Right lobe of liver (tissue), 6 donors: ENCODE measurements around the gene CLEC16A. TPM values are rescaled to one million over a fixed set of nuclear protein-coding genes. Genes with fewer than 3 reads are reported as not detected.

Source experiments
- ATAC-seq, 4 donors: fragments of 200-7000 bp; cut with Tn5 transposase; one replicate each; pipeline ENCODE4 v1.9.1; 2020; ENCODE audit warnings: mild to moderate bottlenecking in 4 of 4, moderate library complexity in 4 of 4
- DNase-seq, 3 donors: peaks; one replicate each; pipeline ENCODE4 v3.0.0-alpha.2; 2020
- H3K27ac ChIP-seq, 3 donors: fragments of 200-600 bp; one replicate each; pipeline ENCODE4 v1.8.0; 2022
- H3K27me3 ChIP-seq, 2 donors: fragments of 200-600 bp; one replicate each; pipeline ENCODE4 v1.8.0; 2022
- H3K36me3 ChIP-seq, 4 donors: fragments of 200-600 bp; sonication (generic) in 1 of 4; one replicate each; pipeline versions ENCODE4 v1.5.1 to v1.8.0; 2017 to 2022; ENCODE audit warnings: control low read depth in 1 of 4
- H3K4me1 ChIP-seq, 4 donors: fragments of 200-600 bp; sonication (generic) in 1 of 4; one replicate each; pipeline versions ENCODE4 v1.5.1 to v1.8.0; 2017 to 2022; ENCODE audit warnings: control low read depth in 1 of 4
- H3K4me3 ChIP-seq, 3 donors: fragments of 200-600 bp; one replicate each; pipeline ENCODE4 v1.8.0; 2022
- H3K9me3 ChIP-seq, 4 donors: fragments of 200-600 bp; sonication (generic) in 1 of 4; one replicate each; pipeline versions ENCODE4 v1.5.1 to v1.8.0; 2017 to 2022; ENCODE audit warnings: control low read depth in 1 of 4
- POLR2A ChIP-seq: fragments of 450-650 bp; IDR thresholded peaks from one replicate; pipeline ENCODE4 v1.6.1; 2017; ENCODE audit warnings: antibody characterized with exemption, mild to moderate bottlenecking
- WGBS: methylation state at CpG from one replicate; pipeline ENCODE4 v1.1.6; 2018; ENCODE audit warnings: low coverage, low lambda C conversion rate; ENCODE audit not compliant: insufficient coverage; ENCODE audit errors: missing lambda C conversion rate; 5-methylcytosine and 5-hydroxymethylcytosine counted together
- intact Hi-C, 2 donors: fragments of 100-400 bp; cut with DNase I; formaldehyde crosslinking; loops; one replicate each; pipeline versions ENCODE4 v1.11.2 to v1.14.1; 2022
- total RNA-seq, 6 experiments: library from RNA; depleted of rRNA in 2 of 6; stranded (reverse); fragments of >200 nt in 2 of 6; fragmentation: NEBNext Ultra II Directional in 3 of 6; extraction: Animal tissue kit (Norgen Biotek cat#: 25700) in 3 of 6; gene quantifications; one replicate each; pipeline versions ENCODE4 v1.1.0 to v1.2.4, GENCODE V29; 2016 to 2023
- TF ChIP-seq, protein P1 (sequence below), 4 donors: fragments of 200-600 bp in 3 of 4; fragments of 450-650 bp in 1 of 4; IDR thresholded peaks; one replicate each; pipeline versions ENCODE4 v1.5.1 to v1.8.0; 2016 to 2022; ENCODE audit warnings: antibody characterized with exemption in 4 of 4, mild to moderate bottlenecking in 2 of 4
- donor health status: DM: no; HTN: yes; CAD: no.
- donor health status: DM: no; HTN: no; CAD: no.
- donor health status: DM: no; HTN: no; CAD: no.
- donor health status: DM: no; HTN: yes; CAD: no.
- donor health status: DM: no; HTN: yes; CAD: no.

The CLEC16A gene
- total RNA-seq, 6 experiments from 2014 or later = 15.2 to 25.9 (median 19.8) TPM

DNA sequence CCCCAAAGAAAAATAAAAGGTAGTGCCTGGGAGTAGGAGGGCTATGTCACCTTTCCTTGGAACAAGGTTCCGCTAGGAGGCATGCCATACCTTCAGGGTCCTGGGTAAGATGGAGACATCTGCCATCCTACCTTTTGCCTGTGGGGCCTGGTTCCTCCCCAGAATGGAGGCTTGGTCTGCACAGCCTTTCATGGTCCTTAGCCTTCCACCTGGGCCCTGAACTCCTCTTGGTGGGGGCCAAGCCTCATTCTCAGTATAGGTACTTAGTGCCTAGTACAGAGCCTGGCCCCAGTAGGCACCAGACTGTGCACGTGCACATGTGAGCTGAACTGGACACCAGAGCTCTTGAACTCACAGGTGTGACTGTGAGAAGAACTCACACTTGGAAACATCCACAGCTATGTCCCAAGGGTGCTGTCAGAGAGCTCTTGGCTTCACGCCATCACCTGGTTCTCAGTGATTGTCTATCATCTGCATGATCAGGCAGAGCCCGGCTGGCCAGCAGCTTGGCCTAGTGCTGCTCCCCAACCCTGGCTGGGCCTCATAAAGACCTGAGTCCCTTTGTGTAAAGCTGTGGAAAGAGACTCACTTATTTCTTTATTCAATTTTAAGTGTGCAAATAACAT, 168.5 kb downstream of the CLEC16A start:
- 70% methylated on average over 2 of the region's 4 CpGs for WGBS
- H3K27ac ChIP-seq = no peak overlapping the region
- no peak for DNase-seq
- intact Hi-C loops = no loop called here
- no peaks in the 10 kb centered on the region for H3K4me1 ChIP-seq
- peak; percentile 23 to 58 (median 38) for ATAC-seq
- H3K4me3 ChIP-seq = no peak overlapping the region
- TF ChIP-seq, protein P1, sequence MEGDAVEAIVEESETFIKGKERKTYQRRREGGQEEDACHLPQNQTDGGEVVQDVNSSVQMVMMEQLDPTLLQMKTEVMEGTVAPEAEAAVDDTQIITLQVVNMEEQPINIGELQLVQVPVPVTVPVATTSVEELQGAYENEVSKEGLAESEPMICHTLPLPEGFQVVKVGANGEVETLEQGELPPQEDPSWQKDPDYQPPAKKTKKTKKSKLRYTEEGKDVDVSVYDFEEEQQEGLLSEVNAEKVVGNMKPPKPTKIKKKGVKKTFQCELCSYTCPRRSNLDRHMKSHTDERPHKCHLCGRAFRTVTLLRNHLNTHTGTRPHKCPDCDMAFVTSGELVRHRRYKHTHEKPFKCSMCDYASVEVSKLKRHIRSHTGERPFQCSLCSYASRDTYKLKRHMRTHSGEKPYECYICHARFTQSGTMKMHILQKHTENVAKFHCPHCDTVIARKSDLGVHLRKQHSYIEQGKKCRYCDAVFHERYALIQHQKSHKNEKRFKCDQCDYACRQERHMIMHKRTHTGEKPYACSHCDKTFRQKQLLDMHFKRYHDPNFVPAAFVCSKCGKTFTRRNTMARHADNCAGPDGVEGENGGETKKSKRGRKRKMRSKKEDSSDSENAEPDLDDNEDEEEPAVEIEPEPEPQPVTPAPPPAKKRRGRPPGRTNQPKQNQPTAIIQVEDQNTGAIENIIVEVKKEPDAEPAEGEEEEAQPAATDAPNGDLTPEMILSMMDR (IDR thresholded peaks at IDR 0.05) = no peak
- no peak for TF ChIP-seq POLR2A
- H3K36me3 ChIP-seq = no peaks in the 10 kb centered on the region
- H3K9me3 ChIP-seq = no peaks in the 10 kb centered on the region
- H3K27me3 ChIP-seq = no peaks in the 10 kb centered on the region

DNA sequence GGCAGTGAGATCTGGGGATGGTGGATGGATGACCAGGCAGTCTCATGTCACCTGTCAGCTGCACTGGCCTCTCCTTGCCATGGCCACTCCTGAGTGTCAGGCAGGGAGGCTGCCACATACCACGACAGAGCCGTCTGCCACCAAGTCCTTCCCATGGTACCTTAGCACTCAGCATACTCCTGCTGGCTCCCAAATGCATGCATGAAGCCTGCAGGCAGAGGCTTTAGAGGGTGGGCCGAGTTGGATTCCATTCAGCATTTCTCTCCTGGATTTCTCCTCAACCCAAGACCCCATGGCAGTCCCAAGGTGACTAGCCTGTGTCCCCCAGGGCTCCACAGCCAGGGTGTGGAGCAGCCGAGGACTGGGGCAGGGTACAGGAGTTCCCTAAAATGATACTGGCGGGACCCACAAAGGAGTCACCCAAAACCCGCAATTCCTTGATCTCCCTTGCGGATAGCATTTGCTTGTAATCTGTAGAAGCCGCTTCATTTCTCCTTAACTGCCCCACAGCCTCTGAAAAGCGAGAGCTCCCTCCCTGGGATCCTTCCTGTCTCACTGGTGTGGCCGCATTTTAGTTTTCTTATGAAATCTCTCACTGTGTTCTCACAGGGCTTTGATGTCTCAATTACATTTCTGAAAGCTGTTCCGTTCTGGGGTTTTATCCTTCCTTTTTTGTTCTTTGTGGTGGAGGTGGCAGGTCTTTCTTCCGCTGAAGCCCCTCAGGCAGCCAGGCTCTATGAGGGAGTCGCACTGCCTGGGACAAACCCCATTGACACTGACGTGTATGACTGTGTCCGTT, 170.2 kb downstream of the CLEC16A start:
- Histone ChIP-seq H3K27ac (no peak overlapping the region), H3K4me1 (no peaks in the 10 kb centered on the region), H3K4me3 (no peak overlapping the region), H3K9me3 (no peaks in the 10 kb centered on the region), H3K36me3 (peaks cover 0 to 3% (median 0%) of the 10 kb centered on the region in 4 donors), H3K27me3 (no peaks in the 10 kb centered on the region)
- intact Hi-C loops = no loop called here
- no peak for DNase-seq
- peak in 1 of 4 donors; percentile 25 for ATAC-seq
- WGBS = 68% methylated on average over 9 of the region's 15 CpGs
- TF ChIP-seq, protein P1 (IDR thresholded peaks at IDR 0.05) = no peak
- TF ChIP-seq POLR2A = no peak

DNA sequence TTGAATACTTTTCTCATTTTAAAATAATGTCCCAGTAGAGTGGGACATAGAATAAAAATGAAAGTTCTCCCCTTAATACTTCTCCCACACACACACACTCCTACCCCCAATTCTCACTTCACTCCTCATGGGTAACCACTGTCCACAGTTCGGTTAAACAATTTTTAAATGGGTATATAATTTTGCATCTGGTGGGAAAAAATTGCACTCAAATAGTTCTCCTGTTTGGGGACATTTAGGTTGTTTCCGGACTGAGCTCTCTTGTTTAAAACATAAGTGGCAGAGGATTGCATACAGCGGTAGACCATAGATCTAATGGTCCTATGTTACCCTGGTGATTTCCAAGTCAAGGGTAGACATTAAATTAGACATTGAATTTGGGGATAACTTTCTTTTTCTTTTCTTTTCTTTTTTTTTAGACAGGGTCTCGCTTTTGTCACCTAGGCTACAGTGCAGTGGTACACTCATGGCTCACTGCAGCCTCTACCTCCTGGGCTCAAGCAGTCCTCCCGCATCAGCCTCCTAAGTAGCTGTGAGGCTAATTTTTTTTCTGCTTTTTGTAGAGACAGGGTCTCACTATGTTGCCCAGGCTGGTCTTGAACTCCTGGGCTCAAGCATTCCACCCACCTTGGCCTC, 173.3 kb downstream of the CLEC16A start:
- Histone ChIP-seq H3K27me3 (no peaks in the 10 kb centered on the region), H3K4me1 (no peaks in the 10 kb centered on the region), H3K4me3 (no peak overlapping the region), H3K9me3 (no peaks in the 10 kb centered on the region), H3K36me3 (peaks cover 0 to 5% (median 1%) of the 10 kb centered on the region in 4 donors), H3K27ac (no peak overlapping the region)
- ATAC-seq = no peak
- no peak for DNase-seq
- TF ChIP-seq POLR2A = no peak
- TF ChIP-seq, protein P1 (IDR thresholded peaks at IDR 0.05) = no peak
- intact Hi-C loops = no loop called here
- WGBS = 81% methylated on average over 4 of the region's 5 CpGs

DNA sequence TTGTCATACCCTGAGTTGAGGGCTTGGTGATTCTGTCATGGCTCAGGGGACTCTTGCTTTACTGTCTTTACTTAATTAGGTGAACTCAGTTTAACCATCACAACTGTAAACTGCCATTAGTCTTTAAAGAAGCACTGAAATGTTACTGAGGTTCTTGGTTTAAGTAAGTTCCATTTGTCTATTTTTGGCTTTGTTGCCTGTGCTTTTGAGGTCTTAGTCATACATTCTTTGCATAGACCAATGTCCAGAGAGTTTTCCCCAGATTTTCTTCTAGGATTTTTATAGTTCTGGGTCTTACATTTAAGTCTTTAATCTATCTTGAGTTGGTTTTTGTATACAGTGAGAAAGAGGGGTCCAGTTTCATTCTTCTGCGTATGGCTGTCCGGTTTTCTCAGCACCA, 174.1 kb downstream of the CLEC16A start:
- 81% methylated on average over 2 of the region's 2 CpGs for WGBS

More for the DNA sequence above, 174.1 kb downstream of the CLEC16A start:
- no peaks in the 10 kb centered on the region for H3K9me3 ChIP-seq
- H3K36me3 ChIP-seq = peaks cover 0 to 6% (median 1%) of the 10 kb centered on the region in 4 donors
- ATAC-seq (no peak), DNase-seq (no peak)
- no peak overlapping the region for H3K27ac ChIP-seq
- no peaks in the 10 kb centered on the region for H3K4me1 ChIP-seq
- H3K27me3 ChIP-seq = no peaks in the 10 kb centered on the region
- no peak overlapping the region for H3K4me3 ChIP-seq
- intact Hi-C loops = no loop called here
- no peak for TF ChIP-seq POLR2A
- TF ChIP-seq, protein P1 (IDR thresholded peaks at IDR 0.05) = no peak
